ENCODE results near the gene ARSI. TPM values are rescaled to one million over a fixed set of nuclear protein-coding genes. Genes with fewer than 3 reads are reported as not detected.

The ARSI gene
- total RNA-seq, 1 donor: 4.7 TPM

GRCh38 chr5:150271923-150272322 is 30.8 kb downstream of the ARSI start:
- no peak overlapping the region for H3K4me3 ChIP-seq (ENCODE audit: insufficient read depth, low read length)
- H3K9me3 ChIP-seq (ENCODE audit: low read depth, low read length): no peaks in the 10 kb centered on the region
- H3K36me3 ChIP-seq (ENCODE audit: insufficient read depth, low read length): no peaks in the 10 kb centered on the region
- peaks cover 6% of the 10 kb centered on the region for H3K4me1 ChIP-seq (ENCODE audit: insufficient read depth, low read length)
- H3K79me2 ChIP-seq (ENCODE audit: insufficient read depth, low read length): no peaks in the 10 kb centered on the region
- H3K27me3 ChIP-seq (ENCODE audit: insufficient read depth, low read length): no peaks in the 10 kb centered on the region
- H4K20me1 ChIP-seq (ENCODE audit: insufficient read depth, low read length): no peaks in the 10 kb centered on the region
- TF ChIP-seq CTCF (IDR thresholded peaks at IDR 0.05; ENCODE audit: extremely low read depth, low read depth, low read length): no peak
- DNase-seq (ENCODE audit: insufficient read length, low spot score, missing footprints): peak; percentile 90
- H3K4me2 ChIP-seq (ENCODE audit: insufficient read depth, low read length): no peak overlapping the region
- H2AFZ ChIP-seq (ENCODE audit: low read length): no peak overlapping the region
- H3K27ac ChIP-seq (ENCODE audit: low read depth, low read length): no peak overlapping the region

- H4K20me1 ChIP-seq (ENCODE audit: insufficient read depth, low read length): no peaks in the 10 kb centered on the region
These were observed 31.4 kb downstream of the ARSI start for GRCh38 chr5:150271296-150271692.

GRCh38 chr5:150270541-150271295 is 32.0 kb downstream of the ARSI start:
- Histone ChIP-seq H3K36me3 (ENCODE audit: insufficient read depth, low read length) (no peaks in the 10 kb centered on the region), H3K4me1 (ENCODE audit: insufficient read depth, low read length) (peaks cover 10% of the 10 kb centered on the region), H3K79me2 (ENCODE audit: insufficient read depth, low read length) (no peaks in the 10 kb centered on the region), H2AFZ (ENCODE audit: low read length) (no peak overlapping the region), H3K4me2 (ENCODE audit: insufficient read depth, low read length) (no peak overlapping the region), H3K27me3 (ENCODE audit: insufficient read depth, low read length) (no peaks in the 10 kb centered on the region), H3K27ac (ENCODE audit: low read depth, low read length) (no peak overlapping the region), H3K4me3 (ENCODE audit: insufficient read depth, low read length) (no peak overlapping the region), H3K9me3 (ENCODE audit: low read depth, low read length) (no peaks in the 10 kb centered on the region), H4K20me1 (ENCODE audit: insufficient read depth, low read length) (no peaks in the 10 kb centered on the region)
- peak; percentile 71 for DNase-seq (ENCODE audit: insufficient read length, low spot score, missing footprints)
- no peak for TF ChIP-seq CTCF (IDR thresholded peaks at IDR 0.05; ENCODE audit: extremely low read depth, low read depth, low read length)

More at GRCh38 chr5:150271296-150271692, 31.4 kb downstream of the ARSI start:
- no peaks in the 10 kb centered on the region for H3K9me3 ChIP-seq (ENCODE audit: low read depth, low read length)
- TF ChIP-seq CTCF (IDR thresholded peaks at IDR 0.05; ENCODE audit: extremely low read depth, low read depth, low read length): no peak
- H3K36me3 ChIP-seq (ENCODE audit: insufficient read depth, low read length): no peaks in the 10 kb centered on the region
- no peak for DNase-seq (ENCODE audit: insufficient read length, low spot score, missing footprints)
- no peak overlapping the region for H2AFZ ChIP-seq (ENCODE audit: low read length)
- H3K4me3 ChIP-seq (ENCODE audit: insufficient read depth, low read length): no peak overlapping the region
- no peak overlapping the region for H3K27ac ChIP-seq (ENCODE audit: low read depth, low read length)
- H3K79me2 ChIP-seq (ENCODE audit: insufficient read depth, low read length): no peaks in the 10 kb centered on the region
- no peaks in the 10 kb centered on the region for H3K27me3 ChIP-seq (ENCODE audit: insufficient read depth, low read length)
- no peak overlapping the region for H3K4me2 ChIP-seq (ENCODE audit: insufficient read depth, low read length)
- peaks cover 10% of the 10 kb centered on the region for H3K4me1 ChIP-seq (ENCODE audit: insufficient read depth, low read length)

DNA sequence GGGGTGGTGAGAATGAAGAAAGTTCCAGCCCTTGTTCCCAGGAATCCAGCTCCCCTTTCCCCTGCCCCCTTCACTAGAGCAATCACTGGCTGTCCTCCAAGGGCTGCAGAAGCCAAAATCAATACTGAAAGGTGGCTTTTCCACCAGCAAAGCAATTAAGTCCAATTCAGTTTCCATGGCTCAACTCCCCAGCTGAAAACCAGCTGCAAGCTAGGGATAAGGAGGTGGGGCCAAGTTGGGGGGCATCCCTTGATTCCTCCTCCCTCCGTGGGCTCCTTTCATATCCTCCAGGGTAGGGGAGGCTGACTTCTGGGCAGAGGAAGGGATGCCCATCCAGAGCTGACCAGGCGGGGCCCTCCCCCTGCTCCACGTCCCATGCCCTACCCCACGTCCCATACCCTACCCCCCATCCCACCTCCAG is 35.8 kb downstream of the ARSI start:
- DNase-seq (ENCODE audit: insufficient read length, low spot score, missing footprints): peak; percentile 58
- no peak for TF ChIP-seq CTCF (IDR thresholded peaks at IDR 0.05; ENCODE audit: extremely low read depth, low read depth, low read length)
- no peaks in the 10 kb centered on the region for H3K9me3 ChIP-seq (ENCODE audit: low read depth, low read length)
- no peak overlapping the region for H3K27ac ChIP-seq (ENCODE audit: low read depth, low read length)
- no peaks in the 10 kb centered on the region for H3K36me3 ChIP-seq (ENCODE audit: insufficient read depth, low read length)
- no peak overlapping the region for H2AFZ ChIP-seq (ENCODE audit: low read length)
- H3K4me1 ChIP-seq (ENCODE audit: insufficient read depth, low read length): peaks cover 26% of the 10 kb centered on the region
- H3K4me3 ChIP-seq (ENCODE audit: insufficient read depth, low read length): no peak overlapping the region
- no peak overlapping the region for H3K4me2 ChIP-seq (ENCODE audit: insufficient read depth, low read length)
- no peaks in the 10 kb centered on the region for H3K79me2 ChIP-seq (ENCODE audit: insufficient read depth, low read length)
- H4K20me1 ChIP-seq (ENCODE audit: insufficient read depth, low read length): no peaks in the 10 kb centered on the region
- no peaks in the 10 kb centered on the region for H3K27me3 ChIP-seq (ENCODE audit: insufficient read depth, low read length)

Data from osteoblast (primary cell).